ENCODE measurements around the gene CELF4. TPM values are rescaled to one million over a fixed set of nuclear protein-coding genes. Genes with fewer than 3 reads are reported as not detected.

Gene CELF4
- total RNA-seq, 1 donor from 2014 or later: 0.44 TPM

DNA sequence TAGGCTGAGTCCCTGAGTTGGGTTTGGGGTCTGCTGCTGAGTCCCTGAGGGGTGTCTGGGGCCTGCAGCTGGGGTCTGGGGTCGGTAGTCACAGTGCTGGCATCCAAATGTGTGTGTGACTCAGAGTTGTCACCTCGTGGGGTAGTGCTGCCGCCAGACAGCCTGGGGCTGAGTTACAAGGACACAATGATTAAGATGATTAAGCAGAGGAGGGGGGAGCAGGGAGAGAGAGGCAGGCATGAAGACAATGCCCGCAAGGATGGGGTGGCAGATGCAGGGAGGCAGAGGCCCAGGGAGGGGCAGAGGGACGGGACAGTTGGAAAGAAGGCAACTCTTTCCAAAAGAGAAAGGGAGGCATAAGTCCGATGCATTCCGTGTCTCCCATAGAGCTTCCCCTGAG lies 120.2 kb downstream of the CELF4 start:
- peaks cover 18% of the 10 kb centered on the region for H3K27me3 Mint-ChIP-seq (ENCODE audit: unreplicated experiment)
- no peak overlapping the region for H3K4me3 Mint-ChIP-seq (ENCODE audit: unreplicated experiment)
- H3K27ac Mint-ChIP-seq (ENCODE audit: unreplicated experiment): no peak overlapping the region
- peaks cover 2% of the 10 kb centered on the region for H3K4me1 Mint-ChIP-seq (ENCODE audit: unreplicated experiment)
- H3K9me3 Mint-ChIP-seq (ENCODE audit: unreplicated experiment): no peaks in the 10 kb centered on the region
- no peak for TF ChIP-seq CTCF (IDR thresholded peaks at IDR 0.05; ENCODE audit: unreplicated experiment)
- no peaks in the 10 kb centered on the region for H3K36me3 Mint-ChIP-seq (ENCODE audit: low read depth, unreplicated experiment)
- DNase-seq (ENCODE audit: low spot score): no peak

DNA sequence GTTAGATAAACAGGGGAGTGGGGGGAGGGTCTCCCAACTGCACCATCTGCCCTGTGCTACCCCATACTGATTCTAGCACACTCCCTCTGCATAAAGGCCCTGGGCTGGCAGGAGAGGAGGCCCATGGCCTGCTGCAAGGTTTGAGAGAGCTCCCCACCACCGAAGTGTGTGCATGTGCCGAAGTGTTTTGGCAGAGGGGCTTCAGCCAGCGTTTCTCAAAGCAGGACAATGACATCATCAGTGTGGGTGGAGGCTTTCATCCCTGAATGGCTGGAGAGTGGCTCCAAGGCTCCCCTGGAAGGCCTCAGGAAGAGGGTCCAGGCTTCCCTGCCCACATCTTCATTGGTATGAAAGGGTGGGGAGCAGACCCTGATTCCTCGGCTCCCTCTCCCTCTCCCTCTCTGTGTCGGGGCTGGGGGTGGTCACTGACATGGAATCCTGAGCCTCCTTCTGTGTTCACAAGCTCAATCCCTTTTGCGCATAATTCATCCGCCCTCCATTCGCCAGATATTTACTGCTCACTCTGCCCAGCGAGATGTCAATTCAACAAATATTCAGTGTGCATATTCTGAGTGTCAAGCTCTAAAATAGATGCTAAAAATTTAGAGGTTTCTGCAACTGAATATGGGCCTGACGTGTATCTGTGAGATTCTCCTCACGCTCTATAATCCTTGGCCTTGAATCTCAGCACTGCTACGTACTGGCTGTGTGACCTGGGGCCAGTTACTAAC lies 122.1 kb downstream of the CELF4 start:
- no peaks in the 10 kb centered on the region for H3K4me1 Mint-ChIP-seq (ENCODE audit: unreplicated experiment)
- TF ChIP-seq CTCF (IDR thresholded peaks at IDR 0.05; ENCODE audit: unreplicated experiment): no peak
- no peak overlapping the region for H3K4me3 Mint-ChIP-seq (ENCODE audit: unreplicated experiment)
- DNase-seq (ENCODE audit: low spot score): no peak
- no peaks in the 10 kb centered on the region for H3K36me3 Mint-ChIP-seq (ENCODE audit: low read depth, unreplicated experiment)
- no peak overlapping the region for H3K27ac Mint-ChIP-seq (ENCODE audit: unreplicated experiment)
- no peaks in the 10 kb centered on the region for H3K9me3 Mint-ChIP-seq (ENCODE audit: unreplicated experiment)
- peaks cover 18% of the 10 kb centered on the region for H3K27me3 Mint-ChIP-seq (ENCODE audit: unreplicated experiment)

- no peaks in the 10 kb centered on the region for H3K9me3 Mint-ChIP-seq (ENCODE audit: unreplicated experiment)
- no peaks in the 10 kb centered on the region for H3K36me3 Mint-ChIP-seq (ENCODE audit: low read depth, unreplicated experiment)
- H3K4me1 Mint-ChIP-seq (ENCODE audit: unreplicated experiment): no peaks in the 10 kb centered on the region
- TF ChIP-seq CTCF (IDR thresholded peaks at IDR 0.05; ENCODE audit: unreplicated experiment): no peak
- peaks cover 17% of the 10 kb centered on the region for H3K27me3 Mint-ChIP-seq (ENCODE audit: unreplicated experiment)
- no peak for DNase-seq (ENCODE audit: low spot score)
- no peak overlapping the region for H3K27ac Mint-ChIP-seq (ENCODE audit: unreplicated experiment)
- no peak overlapping the region for H3K4me3 Mint-ChIP-seq (ENCODE audit: unreplicated experiment)
Measured at GRCh38 chr18:37442477-37442876, 123.1 kb downstream of the CELF4 start.

- no peak for DNase-seq (ENCODE audit: low spot score)
- no peak for TF ChIP-seq CTCF (IDR thresholded peaks at IDR 0.05; ENCODE audit: unreplicated experiment)
- Mint-ChIP-seq H3K27ac (ENCODE audit: unreplicated experiment) (no peak overlapping the region), H3K27me3 (ENCODE audit: unreplicated experiment) (peaks cover 16% of the 10 kb centered on the region), H3K4me1 (ENCODE audit: unreplicated experiment) (no peaks in the 10 kb centered on the region), H3K36me3 (ENCODE audit: low read depth, unreplicated experiment) (no peaks in the 10 kb centered on the region), H3K4me3 (ENCODE audit: unreplicated experiment) (no peak overlapping the region), H3K9me3 (ENCODE audit: unreplicated experiment) (no peaks in the 10 kb centered on the region)
Measured at GRCh38 chr18:37441821-37442220, 123.8 kb downstream of the CELF4 start.

DNA sequence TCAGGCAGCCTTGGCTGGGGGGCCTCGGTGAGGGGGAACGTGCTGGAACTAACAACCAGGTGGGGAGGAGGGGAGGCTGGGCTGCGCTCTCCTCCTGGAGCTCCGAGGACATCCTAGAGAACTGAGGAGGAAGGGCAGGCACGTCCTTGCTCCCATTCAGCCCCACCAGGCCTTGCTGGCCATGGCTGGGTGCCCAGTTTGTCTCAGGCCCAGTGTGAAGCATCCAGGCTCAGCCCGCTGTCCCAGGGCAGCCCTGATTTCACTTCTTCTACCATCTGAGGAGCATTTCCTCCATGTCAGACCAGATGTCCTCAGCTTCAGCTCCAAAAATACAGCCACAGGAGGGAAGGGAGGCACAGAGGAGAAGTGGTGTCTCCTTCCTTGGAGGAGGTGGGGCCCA lies 125.4 kb downstream of the CELF4 start:
- Mint-ChIP-seq H3K27me3 (ENCODE audit: unreplicated experiment) (peaks cover 13% of the 10 kb centered on the region), H3K36me3 (ENCODE audit: low read depth, unreplicated experiment) (no peaks in the 10 kb centered on the region), H3K9me3 (ENCODE audit: unreplicated experiment) (no peaks in the 10 kb centered on the region), H3K4me3 (ENCODE audit: unreplicated experiment) (no peak overlapping the region), H3K27ac (ENCODE audit: unreplicated experiment) (no peak overlapping the region), H3K4me1 (ENCODE audit: unreplicated experiment) (no peaks in the 10 kb centered on the region)
- TF ChIP-seq CTCF (IDR thresholded peaks at IDR 0.05; ENCODE audit: unreplicated experiment): no peak
- DNase-seq (ENCODE audit: low spot score): no peak

All from endothelial cell (in vitro differentiated cells).